ENCODE data around the gene ZNF385C.

GRCh38 chr17:41986634-41987033, 111.6 kb downstream of the ZNF385C start:
- TF ChIP-seq, protein P1, sequence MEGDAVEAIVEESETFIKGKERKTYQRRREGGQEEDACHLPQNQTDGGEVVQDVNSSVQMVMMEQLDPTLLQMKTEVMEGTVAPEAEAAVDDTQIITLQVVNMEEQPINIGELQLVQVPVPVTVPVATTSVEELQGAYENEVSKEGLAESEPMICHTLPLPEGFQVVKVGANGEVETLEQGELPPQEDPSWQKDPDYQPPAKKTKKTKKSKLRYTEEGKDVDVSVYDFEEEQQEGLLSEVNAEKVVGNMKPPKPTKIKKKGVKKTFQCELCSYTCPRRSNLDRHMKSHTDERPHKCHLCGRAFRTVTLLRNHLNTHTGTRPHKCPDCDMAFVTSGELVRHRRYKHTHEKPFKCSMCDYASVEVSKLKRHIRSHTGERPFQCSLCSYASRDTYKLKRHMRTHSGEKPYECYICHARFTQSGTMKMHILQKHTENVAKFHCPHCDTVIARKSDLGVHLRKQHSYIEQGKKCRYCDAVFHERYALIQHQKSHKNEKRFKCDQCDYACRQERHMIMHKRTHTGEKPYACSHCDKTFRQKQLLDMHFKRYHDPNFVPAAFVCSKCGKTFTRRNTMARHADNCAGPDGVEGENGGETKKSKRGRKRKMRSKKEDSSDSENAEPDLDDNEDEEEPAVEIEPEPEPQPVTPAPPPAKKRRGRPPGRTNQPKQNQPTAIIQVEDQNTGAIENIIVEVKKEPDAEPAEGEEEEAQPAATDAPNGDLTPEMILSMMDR (IDR thresholded peaks at IDR 0.05) = no peak
- no peak for TF ChIP-seq POLR2A (IDR thresholded peaks at IDR 0.05)

All from breast epithelium (tissue), 3 donors.